ENCODE measurements around the gene GPR158. TPM values are rescaled to one million over a fixed set of nuclear protein-coding genes. Genes with fewer than 3 reads are reported as not detected.

Gene GPR158
- total RNA-seq, 2 experiments from 2014 or later = not detected

DNA sequence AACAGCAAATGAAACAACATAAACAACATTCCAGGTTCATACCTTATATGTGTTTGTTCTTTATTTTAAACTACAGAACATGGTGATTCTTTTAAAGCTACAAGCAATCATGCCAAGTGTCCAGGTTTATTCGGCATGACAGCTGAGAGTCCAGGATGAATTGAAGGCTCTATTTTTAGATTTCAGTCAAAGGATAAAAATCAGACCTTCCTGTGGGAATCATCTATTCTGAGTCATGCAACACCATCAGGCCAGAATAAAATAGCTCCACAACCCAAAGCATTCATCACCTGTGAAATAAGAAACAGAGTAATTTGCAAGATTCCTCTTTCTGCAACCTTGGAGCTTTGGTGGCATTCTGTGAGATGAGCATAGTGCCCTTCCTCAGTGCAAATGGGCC, 466.8 kb downstream of the GPR158 start:
- Histone ChIP-seq H3K36me3 (ENCODE audit: insufficient read depth, low read length) (no peaks in the 10 kb centered on the region), H3K79me2 (ENCODE audit: insufficient read depth, low read depth, low read length) (no peaks in the 10 kb centered on the region), H3K4me3 (ENCODE audit: low read depth, low read length, poor library complexity, severe bottlenecking) (no peak overlapping the region), H3K4me2 (ENCODE audit: low read length) (no peak overlapping the region), H3K27ac (ENCODE audit: low read depth, low read length, poor library complexity, severe bottlenecking) (no peak overlapping the region), H2AFZ (ENCODE audit: low read length) (no peak overlapping the region), H3K4me1 (ENCODE audit: insufficient read depth, low read length, poor library complexity, severe bottlenecking) (no peaks in the 10 kb centered on the region), H3K9me2 (ENCODE audit: insufficient read depth, low read length) (no peaks in the 10 kb centered on the region; the same call in 1 of the 2 replicates), H4K20me1 (ENCODE audit: insufficient read depth, low read length) (no peaks in the 10 kb centered on the region), H3K9me3 (ENCODE audit: low read length) (no peaks in the 10 kb centered on the region)
- BruUV-seq (replicated peaks) = no TSS peak
- no peak for TF ChIP-seq EZH2phosphoT487 (IDR thresholded peaks at IDR 0.05; ENCODE audit: borderline replicate concordance, low read depth, low read length)
- TF ChIP-seq, protein P1, sequence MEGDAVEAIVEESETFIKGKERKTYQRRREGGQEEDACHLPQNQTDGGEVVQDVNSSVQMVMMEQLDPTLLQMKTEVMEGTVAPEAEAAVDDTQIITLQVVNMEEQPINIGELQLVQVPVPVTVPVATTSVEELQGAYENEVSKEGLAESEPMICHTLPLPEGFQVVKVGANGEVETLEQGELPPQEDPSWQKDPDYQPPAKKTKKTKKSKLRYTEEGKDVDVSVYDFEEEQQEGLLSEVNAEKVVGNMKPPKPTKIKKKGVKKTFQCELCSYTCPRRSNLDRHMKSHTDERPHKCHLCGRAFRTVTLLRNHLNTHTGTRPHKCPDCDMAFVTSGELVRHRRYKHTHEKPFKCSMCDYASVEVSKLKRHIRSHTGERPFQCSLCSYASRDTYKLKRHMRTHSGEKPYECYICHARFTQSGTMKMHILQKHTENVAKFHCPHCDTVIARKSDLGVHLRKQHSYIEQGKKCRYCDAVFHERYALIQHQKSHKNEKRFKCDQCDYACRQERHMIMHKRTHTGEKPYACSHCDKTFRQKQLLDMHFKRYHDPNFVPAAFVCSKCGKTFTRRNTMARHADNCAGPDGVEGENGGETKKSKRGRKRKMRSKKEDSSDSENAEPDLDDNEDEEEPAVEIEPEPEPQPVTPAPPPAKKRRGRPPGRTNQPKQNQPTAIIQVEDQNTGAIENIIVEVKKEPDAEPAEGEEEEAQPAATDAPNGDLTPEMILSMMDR (conservative IDR thresholded peaks at IDR 0.05; ENCODE audit: low read length) = no peak
- DNase-seq (ENCODE audit: low spot score) = no peak
- CTCF ChIA-PET (ENCODE audit: unreplicated experiment) = no interaction called here
- POLR2A ChIA-PET = interaction anchor here (0.6 kb wide), 2 partner anchors 308 to 1840 kb away, joined by 4 read pairs; no protein-coding TSS in a partner anchor
- intact Hi-C loops (cut with micrococcal nuclease; ENCODE audit: unreplicated experiment) = no loop called here

DNA sequence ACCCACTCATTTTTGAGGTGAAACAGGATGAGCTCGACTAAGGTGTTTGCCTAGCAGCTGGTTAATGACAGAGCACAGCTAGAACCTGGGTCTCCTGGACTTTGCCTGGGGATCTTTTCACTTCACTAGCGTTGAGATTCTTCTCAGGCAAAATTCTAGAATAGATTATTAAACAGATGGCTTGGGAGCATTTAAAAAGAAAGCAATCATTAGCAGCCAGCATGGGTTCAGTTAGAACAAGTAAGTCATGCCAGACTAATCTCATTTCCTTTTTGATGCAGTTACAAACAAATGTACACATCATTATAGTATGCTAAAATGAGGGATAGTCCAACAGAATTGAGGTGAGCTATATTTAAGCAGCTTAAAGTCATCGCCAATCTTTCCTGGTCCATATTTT, 467.9 kb downstream of the GPR158 start:
- no peak for DNase-seq (ENCODE audit: low spot score)
- H3K9me3 ChIP-seq (ENCODE audit: low read length) = no peaks in the 10 kb centered on the region
- CTCF ChIA-PET (ENCODE audit: unreplicated experiment) = no interaction called here
- H3K36me3 ChIP-seq (ENCODE audit: insufficient read depth, low read length) = no peaks in the 10 kb centered on the region
- H4K20me1 ChIP-seq (ENCODE audit: insufficient read depth, low read length) = no peaks in the 10 kb centered on the region
- no peaks in the 10 kb centered on the region for H3K79me2 ChIP-seq (ENCODE audit: insufficient read depth, low read depth, low read length)
- H3K4me1 ChIP-seq (ENCODE audit: insufficient read depth, low read length, poor library complexity, severe bottlenecking) = no peaks in the 10 kb centered on the region
- no peaks in the 10 kb centered on the region; the same call in 1 of the 2 replicates for H3K9me2 ChIP-seq (ENCODE audit: insufficient read depth, low read length)
- no peak overlapping the region for H3K27ac ChIP-seq (ENCODE audit: low read depth, low read length, poor library complexity, severe bottlenecking)
- POLR2A ChIA-PET = interaction anchor here (1.3 kb wide), 1 partner anchor 10 kb away, joined by 4 read pairs; no protein-coding TSS in a partner anchor
- no peak overlapping the region for H2AFZ ChIP-seq (ENCODE audit: low read length)
- no peak for TF ChIP-seq EZH2phosphoT487 (IDR thresholded peaks at IDR 0.05; ENCODE audit: borderline replicate concordance, low read depth, low read length)
- TF ChIP-seq, protein P1 (conservative IDR thresholded peaks at IDR 0.05; ENCODE audit: low read length) = no peak
- no peak overlapping the region for H3K4me3 ChIP-seq (ENCODE audit: low read depth, low read length, poor library complexity, severe bottlenecking)
- intact Hi-C loops (cut with micrococcal nuclease; ENCODE audit: unreplicated experiment) = no loop called here
- no TSS peak for BruUV-seq (replicated peaks)
- H3K4me2 ChIP-seq (ENCODE audit: low read length) = no peak overlapping the region

DNA sequence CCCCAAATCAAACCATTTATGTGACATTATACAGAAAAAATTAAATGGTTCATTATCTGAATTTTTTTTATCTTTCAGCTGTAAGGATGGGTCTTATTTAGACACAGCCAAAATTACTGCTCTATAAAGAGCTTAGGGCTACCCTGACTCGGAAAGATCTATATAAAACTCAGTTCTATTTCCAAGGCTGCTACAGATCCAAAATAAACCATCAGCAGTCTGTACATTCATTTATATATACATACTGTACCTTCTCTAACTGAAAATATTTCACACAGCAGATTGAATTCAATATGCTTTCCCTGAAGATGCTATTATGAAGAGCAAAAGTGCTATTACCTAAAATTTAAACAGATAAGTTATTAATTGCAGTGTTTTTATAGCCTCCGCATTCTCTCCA, 471.6 kb downstream of the GPR158 start:
- H3K36me3 ChIP-seq (ENCODE audit: insufficient read depth, low read length) = no peaks in the 10 kb centered on the region
- H3K9me3 ChIP-seq (ENCODE audit: low read length) = no peaks in the 10 kb centered on the region
- DNase-seq (ENCODE audit: low spot score) = no peak
- ChIA-PET CTCF (ENCODE audit: unreplicated experiment) (no interaction called here), POLR2A (no interaction called here)
- BruUV-seq (replicated peaks) = no TSS peak
- no peak for TF ChIP-seq EZH2phosphoT487 (IDR thresholded peaks at IDR 0.05; ENCODE audit: borderline replicate concordance, low read depth, low read length)
- TF ChIP-seq, protein P1 (conservative IDR thresholded peaks at IDR 0.05; ENCODE audit: low read length) = no peak
- H3K4me1 ChIP-seq (ENCODE audit: insufficient read depth, low read length, poor library complexity, severe bottlenecking) = no peaks in the 10 kb centered on the region
- no peak overlapping the region for H2AFZ ChIP-seq (ENCODE audit: low read length)
- H3K9me2 ChIP-seq (ENCODE audit: insufficient read depth, low read length) = no peaks in the 10 kb centered on the region; the same call in 1 of the 2 replicates
- no peak overlapping the region for H3K4me2 ChIP-seq (ENCODE audit: low read length)
- no peak overlapping the region for H3K27ac ChIP-seq (ENCODE audit: low read depth, low read length, poor library complexity, severe bottlenecking)
- intact Hi-C loops (cut with micrococcal nuclease; ENCODE audit: unreplicated experiment) = no loop called here
- H4K20me1 ChIP-seq (ENCODE audit: insufficient read depth, low read length) = no peaks in the 10 kb centered on the region
- H3K79me2 ChIP-seq (ENCODE audit: insufficient read depth, low read depth, low read length) = no peaks in the 10 kb centered on the region
- H3K4me3 ChIP-seq (ENCODE audit: low read depth, low read length, poor library complexity, severe bottlenecking) = no peak overlapping the region

All from OCI-LY7 (cell line).